ENCODE data around the gene COBL. TPM values are rescaled to one million over a fixed set of nuclear protein-coding genes. Genes with fewer than 3 reads are reported as not detected.

Gene COBL
- total RNA-seq, 1 donor from 2014 or later, result 6.3 TPM

DNA sequence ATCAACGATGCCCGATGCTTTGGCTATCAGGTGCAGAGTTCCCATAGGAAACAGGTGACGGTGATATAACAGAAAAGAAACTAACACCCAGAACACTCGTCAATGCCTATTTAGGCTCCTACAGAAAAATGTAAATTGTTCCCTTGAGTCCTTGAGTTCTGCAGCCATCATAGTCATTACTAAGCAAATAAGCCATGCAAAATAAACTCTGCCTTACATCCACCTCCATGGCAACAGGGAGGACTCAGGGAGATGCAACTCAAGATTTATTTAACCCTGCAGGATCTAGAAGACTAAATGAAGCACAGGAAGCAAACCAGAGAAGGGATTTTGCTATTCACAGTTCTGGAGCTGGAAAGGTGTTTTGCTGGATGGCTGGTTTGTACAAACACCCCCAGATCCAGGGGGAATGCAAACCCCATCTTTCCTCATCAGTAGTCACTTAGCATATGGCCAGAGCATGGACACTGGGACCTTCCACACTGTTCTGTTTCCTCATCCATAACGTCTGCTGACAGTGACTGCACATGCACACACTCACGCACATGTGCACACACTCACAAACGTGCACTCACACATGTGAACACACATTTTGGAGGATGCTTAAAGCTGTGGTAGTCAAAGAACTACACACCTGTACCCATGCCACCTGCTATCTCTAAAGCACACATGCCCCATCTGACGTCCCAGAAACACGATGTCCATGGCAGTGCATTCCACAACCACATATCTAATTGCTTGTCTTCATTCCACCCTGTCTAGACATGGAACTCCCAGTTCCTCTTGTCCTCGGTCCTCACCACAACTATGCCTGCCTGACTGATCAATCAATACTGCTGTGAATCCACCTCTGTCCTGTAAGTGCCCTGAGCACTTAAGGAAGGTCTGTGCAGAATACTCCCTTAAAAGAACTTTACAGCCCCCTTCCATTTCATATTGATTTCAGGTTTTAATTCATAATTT, 178.2 kb downstream of the COBL start:
- no peaks in the 10 kb centered on the region for H3F3A ChIP-seq (ENCODE audit: low read depth)
- H3K27me3 ChIP-seq, result no peaks in the 10 kb centered on the region
- no peaks in the 10 kb centered on the region for H3K9me3 ChIP-seq (ENCODE audit: low read depth)
- H3K4me2 ChIP-seq, result no peak overlapping the region
- no peak overlapping the region for H3K4me3 ChIP-seq
- no peaks in the 10 kb centered on the region for H3K79me2 ChIP-seq (ENCODE audit: low read depth)
- H3K4me1 ChIP-seq, result no peaks in the 10 kb centered on the region
- no peaks in the 10 kb centered on the region for H4K20me1 ChIP-seq (ENCODE audit: low read depth)
- Mint-ChIP-seq H3K9me3 (no peaks in the 10 kb centered on the region), H3K27ac (no peak overlapping the region), H3K4me3 (no peak overlapping the region), H3K27me3 (ENCODE audit: insufficient read depth, low read depth) (no peaks in the 10 kb centered on the region), H3K36me3 (no peaks in the 10 kb centered on the region), H3K4me1 (peaks cover 22% of the 10 kb centered on the region)
- H2AFZ ChIP-seq (replicated peaks), result no peak overlapping the region
- H3K36me3 ChIP-seq, result no peaks in the 10 kb centered on the region
- no peak overlapping the region for H3K9ac ChIP-seq
- no peak overlapping the region for H3K27ac ChIP-seq
- TF ChIP-seq EZH2phosphoT487 (IDR thresholded peaks at IDR 0.05) (no peak), EZH2 (IDR thresholded peaks at IDR 0.05) (no peak)
- TF ChIP-seq, protein P1, sequence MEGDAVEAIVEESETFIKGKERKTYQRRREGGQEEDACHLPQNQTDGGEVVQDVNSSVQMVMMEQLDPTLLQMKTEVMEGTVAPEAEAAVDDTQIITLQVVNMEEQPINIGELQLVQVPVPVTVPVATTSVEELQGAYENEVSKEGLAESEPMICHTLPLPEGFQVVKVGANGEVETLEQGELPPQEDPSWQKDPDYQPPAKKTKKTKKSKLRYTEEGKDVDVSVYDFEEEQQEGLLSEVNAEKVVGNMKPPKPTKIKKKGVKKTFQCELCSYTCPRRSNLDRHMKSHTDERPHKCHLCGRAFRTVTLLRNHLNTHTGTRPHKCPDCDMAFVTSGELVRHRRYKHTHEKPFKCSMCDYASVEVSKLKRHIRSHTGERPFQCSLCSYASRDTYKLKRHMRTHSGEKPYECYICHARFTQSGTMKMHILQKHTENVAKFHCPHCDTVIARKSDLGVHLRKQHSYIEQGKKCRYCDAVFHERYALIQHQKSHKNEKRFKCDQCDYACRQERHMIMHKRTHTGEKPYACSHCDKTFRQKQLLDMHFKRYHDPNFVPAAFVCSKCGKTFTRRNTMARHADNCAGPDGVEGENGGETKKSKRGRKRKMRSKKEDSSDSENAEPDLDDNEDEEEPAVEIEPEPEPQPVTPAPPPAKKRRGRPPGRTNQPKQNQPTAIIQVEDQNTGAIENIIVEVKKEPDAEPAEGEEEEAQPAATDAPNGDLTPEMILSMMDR (IDR thresholded peaks at IDR 0.05), result no peak
- DNase-seq (ENCODE audit: low spot score), result no peak

DNA sequence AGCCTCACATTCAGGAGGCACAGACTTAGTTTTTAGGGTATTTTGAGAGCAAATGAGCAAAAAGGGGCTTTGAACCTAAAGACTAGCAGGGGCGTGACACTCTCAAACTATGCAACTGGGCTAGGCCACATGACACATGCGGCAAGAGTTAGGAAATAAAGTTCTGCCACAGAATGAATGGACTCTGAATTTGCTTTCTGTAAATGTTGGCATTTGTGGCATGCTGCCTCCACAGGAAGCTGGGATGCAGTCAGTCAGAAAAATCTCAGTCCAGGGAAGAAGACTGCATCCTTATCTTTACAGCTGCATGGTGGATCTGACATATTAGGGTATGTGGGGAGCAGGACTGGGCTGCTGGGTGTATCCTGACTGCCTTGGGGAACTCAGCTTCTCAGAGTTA, 181.0 kb downstream of the COBL start:
- H3K36me3 Mint-ChIP-seq, result no peaks in the 10 kb centered on the region
- no peaks in the 10 kb centered on the region for H3K27me3 Mint-ChIP-seq (ENCODE audit: insufficient read depth, low read depth)
- H3K27ac Mint-ChIP-seq, result no peak overlapping the region
- no peaks in the 10 kb centered on the region for H3K36me3 ChIP-seq
- H2AFZ ChIP-seq (replicated peaks), result no peak overlapping the region
- no peaks in the 10 kb centered on the region for H3K27me3 ChIP-seq
- H4K20me1 ChIP-seq (ENCODE audit: low read depth), result no peaks in the 10 kb centered on the region
- no peaks in the 10 kb centered on the region for H3K9me3 ChIP-seq (ENCODE audit: low read depth)
- H3K9ac ChIP-seq, result no peak overlapping the region
- no peak overlapping the region for H3K27ac ChIP-seq
- DNase-seq (ENCODE audit: low spot score), result no peak
- H3K9me3 Mint-ChIP-seq, result peaks cover 8% of the 10 kb centered on the region
- peaks cover 3% of the 10 kb centered on the region for H3K79me2 ChIP-seq (ENCODE audit: low read depth)
- H3K4me1 ChIP-seq, result no peaks in the 10 kb centered on the region
- no peak overlapping the region for H3K4me3 Mint-ChIP-seq
- no peak overlapping the region for H3K4me2 ChIP-seq
- H3K4me3 ChIP-seq, result no peak overlapping the region
- peaks cover 17% of the 10 kb centered on the region for H3K4me1 Mint-ChIP-seq
- no peaks in the 10 kb centered on the region for H3F3A ChIP-seq (ENCODE audit: low read depth)
- no peak for TF ChIP-seq EZH2phosphoT487 (IDR thresholded peaks at IDR 0.05)
- no peak for TF ChIP-seq EZH2 (IDR thresholded peaks at IDR 0.05)
- TF ChIP-seq, protein P1 (IDR thresholded peaks at IDR 0.05), result no peak

DNA sequence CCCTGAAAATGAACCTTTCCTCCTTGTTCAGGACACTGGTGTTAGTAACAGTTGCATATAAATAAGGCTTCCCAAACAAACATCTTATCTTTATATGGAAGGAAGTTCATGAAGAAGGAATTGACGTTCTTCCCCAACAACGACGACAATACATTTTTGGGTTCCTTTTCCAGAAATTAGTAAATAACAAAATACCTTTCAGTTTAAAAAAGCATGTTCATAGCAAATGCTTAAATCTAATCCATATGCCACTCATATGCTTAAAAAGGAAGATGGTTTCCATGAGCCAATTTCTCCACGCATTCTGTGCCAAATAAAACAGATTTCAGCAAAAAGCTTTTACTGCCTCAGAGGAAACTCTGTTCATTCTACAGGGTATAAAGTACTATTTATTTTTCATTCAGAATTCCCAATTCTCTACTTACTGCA, 182.6 kb downstream of the COBL start:
- peaks cover 8% of the 10 kb centered on the region for H3K9me3 Mint-ChIP-seq
- no peaks in the 10 kb centered on the region for H4K20me1 ChIP-seq (ENCODE audit: low read depth)
- no peak overlapping the region for H3K4me2 ChIP-seq
- no peak overlapping the region for H3K27ac Mint-ChIP-seq
- no peak overlapping the region for H3K4me3 ChIP-seq
- no peaks in the 10 kb centered on the region for H3F3A ChIP-seq (ENCODE audit: low read depth)
- H3K36me3 ChIP-seq, result no peaks in the 10 kb centered on the region
- H3K4me3 Mint-ChIP-seq, result no peak overlapping the region
- H3K4me1 Mint-ChIP-seq, result peaks cover 25% of the 10 kb centered on the region
- no peaks in the 10 kb centered on the region for H3K9me3 ChIP-seq (ENCODE audit: low read depth)
- H3K27me3 Mint-ChIP-seq (ENCODE audit: insufficient read depth, low read depth), result no peaks in the 10 kb centered on the region
- H3K27ac ChIP-seq, result no peak overlapping the region
- peaks cover 3% of the 10 kb centered on the region for H3K79me2 ChIP-seq (ENCODE audit: low read depth)
- TF ChIP-seq EZH2 (IDR thresholded peaks at IDR 0.05) (no peak), EZH2phosphoT487 (IDR thresholded peaks at IDR 0.05) (no peak)
- TF ChIP-seq, protein P1 (IDR thresholded peaks at IDR 0.05), result no peak
- peaks cover 3% of the 10 kb centered on the region for H3K36me3 Mint-ChIP-seq
- DNase-seq (ENCODE audit: low spot score), result no peak
- no peaks in the 10 kb centered on the region for H3K27me3 ChIP-seq
- H3K4me1 ChIP-seq, result peaks cover 3% of the 10 kb centered on the region
- no peak overlapping the region for H3K9ac ChIP-seq
- H2AFZ ChIP-seq (replicated peaks), result no peak overlapping the region
